Hippocampal formation (tissue), 2 donors: ENCODE data around the gene NCOR2.

ENCODE experiments used
- DNase-seq, 2 donors: peaks; one replicate each; lab custom pipeline; 2025; lab: John Stamatoyannopoulos, UW

The NCOR2 gene

DNA sequence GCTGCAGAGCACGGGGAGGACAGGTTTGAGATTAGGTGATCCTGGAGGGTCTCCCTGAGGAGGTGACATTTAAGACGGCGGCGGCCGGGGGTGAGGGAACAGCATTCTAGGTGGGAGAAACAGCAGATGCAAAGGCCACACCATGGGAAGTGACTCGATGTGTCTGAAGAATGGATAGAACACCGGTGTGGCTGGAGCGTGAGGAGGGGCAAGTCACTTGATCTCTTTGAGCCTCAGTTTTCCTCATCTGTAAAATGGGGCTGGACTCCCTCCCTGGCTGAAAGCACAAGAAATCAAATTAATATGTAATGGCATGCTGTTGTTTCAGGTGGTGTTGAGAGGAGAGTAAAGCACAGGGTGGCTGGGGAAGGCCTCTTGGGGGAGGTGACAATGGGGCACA lies 10.0 kb upstream of the NCOR2 start:
- DNase-seq, result no peak

DNA sequence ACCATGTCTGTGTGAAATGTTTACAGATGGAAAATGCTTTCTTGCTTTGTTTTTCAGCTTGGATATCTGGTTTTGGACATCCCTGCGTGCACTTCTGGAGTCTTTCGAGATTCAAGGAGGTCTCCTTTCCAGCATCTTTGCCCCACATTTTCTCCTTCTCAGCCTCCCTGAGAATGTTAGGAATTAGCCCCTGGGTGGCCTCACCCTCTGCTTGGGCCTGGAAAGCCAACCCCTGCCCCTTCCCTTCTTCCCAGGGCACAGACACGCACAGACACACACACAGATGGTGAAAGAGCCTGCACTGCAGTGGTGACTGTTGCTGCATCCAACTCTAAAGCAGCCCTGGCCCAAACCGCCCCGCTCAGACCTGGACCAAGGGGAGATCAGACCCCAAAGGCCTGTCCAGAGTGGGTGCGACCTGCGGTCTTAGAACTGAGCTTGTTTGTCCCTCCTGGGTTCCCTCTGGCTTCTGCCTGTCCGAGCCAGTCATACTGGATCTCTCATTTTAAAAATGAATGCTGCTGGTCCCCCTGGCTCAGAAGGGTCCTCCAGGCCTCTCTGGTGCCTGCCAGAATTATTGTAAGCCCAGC lies 8.7 kb upstream of the NCOR2 start:
- no peak for DNase-seq

DNA sequence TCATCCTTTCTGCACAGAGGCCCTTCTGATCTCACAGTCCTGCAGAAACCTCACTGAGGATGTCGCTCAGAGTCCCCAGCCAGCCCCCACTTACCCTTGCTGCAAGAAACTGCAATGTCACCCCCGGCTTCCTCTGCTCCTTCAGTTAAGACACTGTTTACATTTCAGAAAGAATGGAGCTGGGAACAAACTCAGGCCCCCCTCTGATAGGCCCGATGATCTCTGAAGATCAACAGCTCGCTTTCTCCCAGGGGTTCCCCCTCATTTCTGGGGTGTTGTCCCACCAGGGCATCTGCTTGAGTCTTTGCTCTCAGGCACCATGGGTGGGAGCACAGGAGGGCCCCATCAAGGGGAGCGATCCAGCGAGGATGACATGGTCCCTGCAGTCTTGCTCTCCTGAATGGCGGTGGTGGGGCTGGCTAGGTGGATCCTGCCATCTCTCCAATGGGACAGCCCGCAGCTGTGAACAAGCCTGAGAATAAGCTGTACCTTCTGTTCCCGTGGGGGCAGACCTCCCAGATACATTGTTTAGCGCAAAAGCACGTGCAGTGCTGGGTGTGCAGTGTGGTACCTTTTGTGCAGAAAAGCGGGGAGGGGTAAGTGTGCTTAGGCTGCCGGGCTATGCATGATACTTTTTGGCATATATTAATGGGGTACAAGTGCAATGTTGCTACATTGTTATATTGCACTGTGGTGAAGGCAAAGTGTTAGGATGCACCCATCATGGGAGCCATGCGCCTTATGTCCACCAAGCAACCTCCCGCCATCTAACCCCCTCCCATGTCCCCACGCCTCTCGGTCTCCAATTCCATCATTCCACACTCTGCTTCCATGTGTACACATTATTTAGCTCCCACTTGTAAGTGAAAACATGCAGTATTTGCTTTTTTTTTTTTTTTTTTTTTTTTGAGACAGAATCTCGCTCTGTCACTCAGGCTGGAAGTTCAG lies 6.7 kb upstream of the NCOR2 start:
- DNase-seq, result no peak

DNA sequence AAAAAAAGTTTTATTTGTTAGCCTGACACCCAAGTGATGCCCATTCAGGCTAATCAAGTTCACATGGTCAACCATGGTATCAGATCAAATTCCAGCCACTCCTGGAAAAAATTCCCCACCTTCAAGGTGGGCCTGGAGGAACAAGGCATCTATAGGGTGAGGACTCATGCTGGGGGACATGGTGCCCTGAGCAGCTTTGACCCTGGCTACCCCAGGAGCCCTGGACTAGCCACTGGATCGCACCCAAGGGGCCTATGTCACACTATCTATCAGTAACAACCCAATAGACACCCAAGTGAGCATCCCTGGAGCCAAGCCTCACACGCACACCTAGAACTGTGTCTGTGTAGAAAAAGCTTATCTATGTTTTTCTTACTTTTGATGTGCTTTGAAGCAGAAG lies 4.1 kb upstream of the NCOR2 start:
- no peak for DNase-seq

DNA sequence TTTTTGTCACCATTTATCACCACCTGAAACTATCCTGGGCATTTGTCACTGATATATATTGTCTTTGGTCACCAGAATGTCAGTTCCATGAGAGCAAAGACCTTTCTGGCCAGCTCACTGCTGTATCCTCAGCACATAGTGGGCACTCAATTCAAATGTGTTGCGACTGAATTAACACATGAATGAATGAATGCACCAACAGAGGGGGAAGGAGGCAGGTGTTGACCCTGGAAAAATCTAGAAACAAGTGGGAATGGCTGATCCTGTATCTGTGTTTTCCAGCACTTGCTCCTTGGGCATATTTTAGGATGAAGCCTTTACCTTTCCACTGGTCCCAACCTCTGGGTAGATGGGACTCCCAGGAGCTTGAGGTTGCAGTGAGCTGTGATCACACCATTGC lies 3.4 kb upstream of the NCOR2 start:
- no peak for DNase-seq

DNA sequence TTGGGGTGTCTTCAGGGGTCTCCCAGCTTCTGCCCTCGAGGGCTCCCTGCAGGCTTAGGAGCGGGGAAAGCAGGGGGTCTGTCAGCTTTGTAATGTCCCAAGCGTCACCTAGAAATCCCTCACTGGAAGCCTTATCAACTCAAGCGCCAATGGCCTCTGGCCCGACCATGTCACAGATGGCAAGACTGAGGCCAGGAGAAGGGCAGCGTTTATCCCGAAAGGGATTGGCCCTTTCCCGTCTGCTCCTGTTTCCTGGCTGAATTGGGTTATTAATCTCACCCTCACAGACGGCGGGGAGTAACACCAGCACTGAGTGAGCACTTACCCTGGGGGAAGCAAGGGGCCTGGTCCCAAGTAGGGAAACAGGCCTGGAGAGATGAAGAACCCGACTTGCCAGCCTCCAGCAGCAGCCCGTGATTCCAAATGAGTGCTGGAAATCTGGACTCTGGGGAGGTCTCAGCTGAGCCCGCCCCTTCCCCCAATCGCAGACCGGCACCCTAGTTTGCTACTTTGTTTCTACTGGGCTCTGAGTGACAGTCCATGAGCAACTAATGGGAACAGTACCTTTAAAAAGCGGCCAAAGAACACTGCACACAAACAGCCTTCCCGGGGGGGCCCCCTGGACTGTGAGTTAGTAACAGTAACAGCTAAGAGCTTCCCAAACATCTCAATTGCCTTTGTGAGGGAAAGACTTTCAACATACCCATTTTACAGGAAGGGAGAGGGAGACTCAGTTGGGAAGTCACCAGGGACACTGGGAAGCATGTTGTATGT lies 2.1 kb upstream of the NCOR2 start:
- no peak for DNase-seq

DNA sequence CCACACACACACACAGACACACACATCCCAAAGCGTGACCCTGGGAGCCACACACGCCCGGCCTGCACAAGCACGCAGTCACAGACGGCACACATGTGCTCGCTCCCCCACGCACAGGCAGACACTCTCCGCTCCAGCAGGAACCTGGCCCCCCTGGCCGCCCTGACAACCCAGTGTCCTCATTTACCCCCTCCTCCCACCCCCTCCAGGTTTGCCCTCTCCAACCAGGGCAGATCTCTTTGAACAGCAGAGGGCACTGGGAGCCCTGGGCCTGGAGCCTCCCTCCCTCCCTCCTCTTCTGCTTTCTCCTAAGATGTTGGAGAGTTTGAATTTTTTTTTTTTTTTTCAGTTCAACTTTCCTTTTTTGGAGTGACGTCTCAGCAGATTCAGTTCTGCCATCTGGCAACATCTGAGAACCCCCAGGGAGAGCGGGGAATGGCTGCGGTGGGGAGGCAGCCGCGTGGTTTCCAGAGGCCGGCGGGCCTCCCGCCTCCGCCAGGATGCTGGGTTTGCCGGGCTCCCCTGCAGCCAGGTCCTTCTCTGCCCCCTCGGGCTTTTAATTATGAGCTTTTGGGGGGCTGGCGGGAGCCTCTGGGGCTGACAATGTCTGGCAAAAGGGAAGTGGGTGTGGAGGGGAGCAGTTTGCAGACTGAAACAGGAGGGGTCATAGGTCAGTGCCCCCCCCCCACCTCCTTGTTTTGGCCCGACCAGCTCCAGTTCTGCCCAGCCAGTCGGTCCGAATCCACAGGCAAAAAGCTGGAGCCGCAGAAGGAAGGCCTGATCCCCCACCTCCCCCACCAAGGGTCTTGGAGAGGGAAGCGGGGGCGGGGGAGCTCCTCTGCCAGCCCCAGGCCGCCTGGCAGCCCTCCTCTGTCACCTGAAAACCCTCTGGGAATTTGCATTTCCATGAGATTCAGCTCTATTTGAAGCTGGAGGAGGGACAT lies 1.3 kb upstream of the NCOR2 start:
- DNase-seq, result peak; percentile 44 to 60

DNA sequence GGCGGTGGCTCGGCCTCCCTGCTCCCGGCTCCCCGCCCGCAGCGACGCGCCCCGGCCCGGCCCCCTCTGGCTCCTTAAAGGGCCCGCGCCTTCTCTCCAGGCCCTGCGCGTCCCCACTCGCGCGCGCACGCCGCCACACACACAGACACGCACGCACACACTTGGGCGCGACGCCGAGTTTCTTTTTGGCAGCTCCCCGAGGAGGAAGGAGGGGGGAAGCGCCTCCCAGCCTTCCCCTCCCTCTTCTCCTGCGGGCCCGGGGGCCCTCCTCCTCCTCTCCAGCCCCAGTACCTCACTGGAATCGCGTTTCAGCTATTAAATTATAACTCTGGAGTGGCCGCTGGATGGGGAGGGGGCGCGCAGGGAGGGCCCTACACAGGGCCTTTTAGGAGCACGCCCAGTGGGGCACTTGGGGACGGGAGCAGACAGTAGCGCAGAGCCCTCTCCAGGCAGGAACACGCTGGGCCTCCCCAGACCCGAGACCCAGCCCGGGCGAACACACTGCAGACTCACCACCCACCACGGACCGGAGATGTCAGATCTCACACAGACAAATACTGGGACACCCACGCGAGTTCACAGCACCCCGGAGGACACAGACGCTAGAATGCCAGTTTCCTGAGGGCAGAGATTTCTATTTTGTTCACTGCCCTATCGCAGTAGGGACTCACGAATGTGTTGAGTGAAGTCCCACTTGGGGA lies 411 bp upstream of the NCOR2 start:
- peak; percentile 78 to 87 for DNase-seq

DNA sequence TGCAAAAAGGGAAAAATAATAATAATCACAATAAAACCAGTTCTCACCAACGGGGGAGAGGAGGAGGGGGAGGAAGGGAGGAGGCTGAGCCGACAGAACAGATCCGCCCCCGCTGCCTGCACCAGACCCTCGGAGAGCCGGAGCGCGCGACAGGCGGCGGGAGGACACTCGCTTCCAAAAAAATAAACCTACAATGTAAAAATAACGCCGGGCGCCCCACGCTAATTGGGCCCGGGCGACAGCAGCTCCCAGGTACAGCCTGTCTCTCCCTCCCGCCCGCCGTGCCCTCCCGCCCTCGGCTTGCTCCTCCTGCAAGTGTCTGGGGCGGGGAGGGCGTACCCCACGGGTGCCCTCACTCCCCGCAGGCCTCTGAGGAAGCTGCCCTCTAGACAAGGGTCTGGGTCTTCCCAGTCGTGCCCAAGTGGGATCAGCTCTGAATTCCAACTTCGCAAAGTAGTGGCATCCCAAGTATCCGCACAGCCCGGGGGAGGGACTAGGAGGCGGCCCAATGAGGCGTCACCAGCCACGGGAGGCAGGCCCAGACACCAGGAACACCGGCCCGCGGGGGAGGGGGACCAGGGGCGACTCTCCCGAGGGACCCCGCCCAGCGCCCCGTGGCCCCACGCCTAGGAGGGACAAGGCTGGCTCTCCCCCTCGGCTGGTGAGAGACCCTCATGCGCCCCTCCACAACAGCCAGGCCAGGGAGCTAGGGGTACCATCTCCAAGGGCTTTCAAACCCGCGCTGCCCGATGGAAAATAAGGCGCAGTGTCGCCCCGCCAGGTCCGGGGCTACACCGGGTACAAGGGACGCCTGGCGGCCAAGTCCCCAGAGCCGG lies 1.0 kb downstream of the NCOR2 start:
- DNase-seq, result peak; percentile 81

DNA sequence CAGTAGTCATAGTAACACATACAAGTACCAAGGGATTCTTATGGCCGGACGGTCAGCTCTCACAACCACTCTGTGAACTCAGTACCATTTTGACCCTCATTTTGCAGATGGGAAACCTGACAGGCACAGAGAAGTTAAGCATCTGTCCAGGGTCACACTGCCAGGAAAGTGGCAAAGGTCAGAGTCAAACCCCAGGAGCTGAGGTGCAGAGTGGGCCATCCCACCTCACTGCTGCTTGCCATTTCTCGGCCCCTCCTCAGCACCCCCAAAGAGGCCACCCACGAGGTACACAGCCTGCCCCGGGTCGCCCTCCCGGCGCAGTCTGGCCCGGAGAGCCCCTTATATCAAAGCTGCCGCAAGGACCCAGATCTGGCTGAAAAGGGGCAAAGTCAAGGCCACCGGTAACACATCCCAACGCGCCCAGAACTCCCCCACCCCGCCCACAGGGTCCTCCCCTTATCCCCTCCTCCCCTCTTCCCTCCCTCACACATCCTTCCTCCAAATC lies 1.7 kb downstream of the NCOR2 start:
- DNase-seq, result no peak

DNA sequence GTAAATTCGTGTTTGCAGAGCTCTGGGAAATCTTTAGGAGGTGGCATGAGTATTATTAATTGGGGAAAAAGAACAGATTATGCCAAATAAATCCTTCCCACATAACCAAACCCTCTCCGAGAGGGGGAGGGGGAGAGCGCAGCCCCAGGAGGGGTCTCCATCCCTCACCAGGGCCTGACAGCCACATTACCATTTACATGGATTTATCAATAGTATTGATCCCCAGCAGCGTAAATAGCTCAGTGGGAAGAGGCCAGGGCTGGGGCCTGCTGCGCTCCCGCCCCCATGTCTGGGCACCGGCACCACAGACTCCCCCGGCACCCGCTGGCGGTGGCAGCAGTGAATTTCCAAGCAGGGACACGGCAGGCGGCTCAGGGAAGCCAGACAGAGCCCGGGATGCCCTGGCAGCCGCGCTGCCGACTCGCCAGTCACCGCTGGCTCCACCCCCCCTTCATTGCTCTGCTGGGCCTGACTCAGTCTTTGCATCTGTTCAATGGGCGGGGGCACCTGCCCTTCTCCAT lies 2.4 kb downstream of the NCOR2 start:
- peak; percentile 39 to 49 for DNase-seq

DNA sequence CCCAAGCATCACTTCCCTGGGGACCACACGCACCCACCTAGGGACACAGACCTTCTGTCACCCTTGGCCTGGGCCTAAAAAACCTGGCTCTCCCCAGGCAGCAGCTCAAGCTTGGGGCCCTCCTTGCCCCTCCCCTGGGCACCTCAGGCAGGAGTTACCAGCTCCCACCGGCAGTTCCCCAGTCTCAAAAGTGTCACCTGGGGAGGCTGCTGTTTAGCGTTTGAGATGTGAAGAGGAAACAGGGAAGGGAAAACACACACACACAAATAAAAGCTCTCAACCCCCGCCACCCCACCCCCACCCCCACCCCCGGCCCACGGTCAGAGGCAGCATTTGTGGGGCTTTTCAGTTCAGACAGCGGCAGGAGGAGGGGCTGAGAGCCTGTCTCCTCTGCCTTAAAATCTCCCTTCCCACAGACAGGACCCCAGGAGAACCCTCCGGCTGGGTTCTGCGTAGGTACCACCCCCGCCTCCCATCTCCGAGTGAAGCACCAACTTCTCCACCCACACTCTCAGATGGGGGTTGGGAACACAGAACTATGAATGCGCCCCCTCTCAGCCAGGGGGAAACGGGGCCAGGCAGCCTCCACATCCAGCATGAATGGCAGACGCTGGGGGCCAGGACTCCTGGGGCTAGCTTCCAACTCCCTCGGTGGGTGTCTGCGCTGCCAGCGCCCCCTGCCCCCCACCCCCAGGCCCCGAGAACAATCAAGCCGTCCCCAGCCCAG lies 3.0 kb downstream of the NCOR2 start:
- no peak for DNase-seq

DNA sequence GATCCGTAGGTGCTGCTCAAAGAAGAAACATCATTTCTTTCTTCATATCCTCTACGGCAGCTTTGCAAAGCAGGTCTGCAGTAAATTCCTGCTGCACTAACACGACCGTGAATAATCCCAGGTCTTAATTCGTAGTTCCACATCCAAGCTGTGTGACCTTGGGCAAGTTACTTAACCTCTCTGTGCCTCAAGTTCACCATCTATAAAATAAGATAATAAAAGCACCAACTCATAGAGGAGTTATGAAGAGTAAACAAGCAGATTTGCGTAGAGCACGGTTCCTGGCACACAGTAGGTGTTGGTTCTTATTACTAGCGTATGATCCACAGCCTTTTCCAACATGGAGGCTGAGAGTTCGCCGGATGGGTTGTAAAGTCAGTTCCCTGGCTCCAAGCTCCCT lies 3.6 kb downstream of the NCOR2 start:
- no peak for DNase-seq

DNA sequence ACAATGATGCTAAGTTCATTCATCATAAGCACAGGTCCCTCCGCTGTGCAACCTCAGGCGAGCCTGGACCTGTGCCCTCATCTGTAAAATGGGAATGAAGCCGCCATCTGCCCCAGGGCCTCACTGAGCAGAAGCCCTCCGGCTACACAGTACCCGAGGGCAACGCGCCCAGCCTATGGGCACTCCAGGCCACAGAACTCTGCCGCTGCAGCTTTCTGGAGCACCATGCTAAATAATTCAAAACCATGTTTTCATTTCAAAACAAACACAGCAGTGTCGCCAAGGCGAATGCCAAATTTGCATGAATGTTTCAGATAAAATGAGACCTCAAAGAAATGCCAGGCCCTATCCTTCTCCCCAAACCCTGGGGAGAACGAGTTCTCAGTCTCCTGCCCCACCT lies 4.0 kb downstream of the NCOR2 start:
- no peak for DNase-seq

DNA sequence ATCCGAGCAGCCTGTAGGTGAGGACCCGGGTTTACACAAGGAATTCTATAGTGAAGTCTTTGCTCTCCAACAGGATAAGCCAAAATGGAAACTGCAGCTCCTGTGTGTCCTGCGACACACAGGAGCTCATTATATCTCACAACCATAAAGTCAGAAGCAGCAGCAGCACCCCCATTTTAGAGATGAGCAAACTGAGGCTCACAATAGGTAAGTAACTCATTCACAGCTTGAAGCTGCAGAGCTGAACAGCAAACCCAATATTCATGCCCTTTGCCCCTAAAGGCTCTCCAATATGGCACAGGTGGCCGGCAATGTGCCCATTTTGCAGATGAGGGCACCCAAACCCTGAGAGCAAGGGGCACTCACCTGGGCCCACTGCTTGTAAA lies 4.6 kb downstream of the NCOR2 start:
- DNase-seq, result no peak

DNA sequence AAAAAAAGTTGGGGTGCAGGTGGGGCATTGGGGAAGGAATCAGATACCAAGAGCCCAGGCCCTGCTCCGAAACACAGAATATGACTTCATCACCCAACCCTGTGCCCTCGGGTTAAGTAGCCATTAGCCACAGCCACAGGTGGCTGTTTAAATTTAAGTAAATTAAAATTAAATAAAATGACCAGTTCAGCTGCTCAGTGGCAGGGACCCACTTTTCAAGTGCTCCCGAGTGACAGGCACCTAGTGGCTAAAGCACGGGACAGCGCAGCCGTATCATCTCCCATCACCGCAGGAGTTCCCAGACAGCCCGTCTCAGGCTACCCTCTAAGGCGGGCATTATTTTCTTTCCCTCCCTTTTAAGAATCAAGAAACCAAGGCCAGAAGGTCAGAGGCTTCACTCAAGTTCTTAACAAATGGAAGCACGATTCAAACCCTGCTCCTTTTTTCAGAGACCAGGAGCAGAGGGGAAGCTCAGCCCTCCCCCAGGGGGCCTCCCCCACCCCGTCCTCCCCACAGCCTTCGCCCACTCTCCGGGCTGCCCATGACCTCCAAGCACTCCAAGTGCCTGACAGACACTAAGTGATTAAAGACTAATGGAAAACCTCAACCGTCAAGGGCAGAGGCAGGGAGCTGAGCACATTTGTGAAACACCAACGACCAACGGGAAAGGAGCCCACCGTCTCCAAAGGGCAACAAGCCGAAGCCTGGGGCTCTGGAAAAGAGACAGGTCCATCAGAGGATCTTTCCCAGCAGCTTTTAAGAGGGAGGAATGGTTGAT lies 5.2 kb downstream of the NCOR2 start:
- no peak for DNase-seq

DNA sequence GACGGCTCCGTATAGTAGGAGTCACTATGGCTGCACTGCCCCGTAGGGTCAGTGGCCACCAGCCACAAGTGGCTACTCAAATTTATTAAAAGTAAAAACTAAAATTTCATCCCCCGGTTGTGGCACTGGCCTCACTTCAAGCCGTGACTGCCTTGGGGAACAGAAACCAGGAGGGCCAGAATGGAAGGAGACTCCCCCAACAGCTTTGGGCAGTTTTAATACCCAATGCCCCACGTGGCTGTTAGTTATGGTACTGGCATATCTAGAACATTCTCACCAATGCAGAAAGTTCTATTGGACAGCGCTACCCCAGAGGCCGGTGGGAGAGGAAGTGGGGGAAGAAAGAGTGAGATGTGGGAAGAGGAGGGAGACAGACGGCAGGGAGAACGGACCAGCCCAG lies 6.2 kb downstream of the NCOR2 start:
- DNase-seq, result no peak
